HEK293 (cell line): ENCODE data around the gene CSRP2.

Experiments
- BCL11A ChIP-seq: fragments of 450-650 bp; formaldehyde crosslinking; IDR thresholded peaks from 2 replicates; pipeline ENCODE4 v1.5.1; 2016; ENCODE audit warnings: low read depth, missing biosample characterization, missing genetic modification characterization
- GLI2 ChIP-seq: fragments of 450-650 bp; formaldehyde crosslinking; IDR thresholded peaks from 2 replicates; pipeline ENCODE4; 2017; ENCODE audit warnings: missing biosample characterization, missing genetic modification characterization, low read depth, borderline replicate concordance
- OVOL3 ChIP-seq: fragments of 450-650 bp; formaldehyde crosslinking; IDR thresholded peaks from 2 replicates; pipeline ENCODE4 v1.5.1; 2016; ENCODE audit warnings: missing biosample characterization, missing genetic modification characterization
- PATZ1 ChIP-seq: fragments of 450-650 bp; formaldehyde crosslinking; IDR thresholded peaks from 2 replicates; pipeline ENCODE4 v1.5.1; 2016; ENCODE audit warnings: missing biosample characterization, missing genetic modification characterization
- SETDB1 ChIP-seq: IDR thresholded peaks from one replicate; pipeline ENCODE4 v1.6.1; 2017; ENCODE audit warnings: mild to moderate bottlenecking, low read length, moderate library complexity, mixed read lengths; ENCODE audit not compliant: insufficient read length
- TCF7L2 ChIP-seq: IDR thresholded peaks from 2 replicates; pipeline ENCODE4 v1.6.1; 2011; ENCODE audit warnings: low read depth, mild to moderate bottlenecking, inconsistent platforms, low read length, moderate library complexity, borderline replicate concordance
- ZNF133 ChIP-seq: fragments of 450-650 bp; formaldehyde crosslinking; IDR thresholded peaks from 2 replicates; pipeline ENCODE4 v1.5.1; 2016; ENCODE audit warnings: missing biosample characterization, missing genetic modification characterization
- ZNF157 ChIP-seq: fragments of 450-650 bp; formaldehyde crosslinking; IDR thresholded peaks from 2 replicates; pipeline ENCODE4 v1.5.1; 2016; ENCODE audit warnings: missing biosample characterization, missing genetic modification characterization
- ZNF169 ChIP-seq: fragments of 450-650 bp; formaldehyde crosslinking; IDR thresholded peaks from 2 replicates; pipeline ENCODE4 v1.5.1; 2016; ENCODE audit warnings: missing biosample characterization, missing genetic modification characterization
- ZNF274 ChIP-seq, 2 experiments: fragments of 200-500 bp in 1 of 2; fragments of 450-650 bp in 1 of 2; sonication (Bioruptor generic) in 1 of 2; formaldehyde crosslinking in 1 of 2; IDR thresholded peaks; 2 replicates each; pipeline versions ENCODE4 v1.5.1 to v1.6.1; 2014 to 2016; ENCODE audit warnings: borderline replicate concordance in 1 of 2, inconsistent platforms in 1 of 2, low read length in 1 of 2, missing biosample characterization in 1 of 2, missing genetic modification characterization in 1 of 2
- ZNF335 ChIP-seq: fragments of 450-650 bp; formaldehyde crosslinking; conservative IDR thresholded peaks from 2 replicates; pipeline ENCODE4 v1.5.1; 2016; ENCODE audit warnings: missing biosample characterization, missing genetic modification characterization
- ZNF354C ChIP-seq: fragments of 450-650 bp; formaldehyde crosslinking; IDR thresholded peaks from 2 replicates; pipeline ENCODE4 v1.5.1; 2016; ENCODE audit warnings: missing biosample characterization, missing genetic modification characterization, low read depth, borderline replicate concordance
- ZNF510 ChIP-seq: fragments of 450-650 bp; formaldehyde crosslinking; IDR thresholded peaks from 2 replicates; pipeline ENCODE4 v1.5.1; 2018; ENCODE audit warnings: mild to moderate bottlenecking, missing genetic modification characterization, missing biosample characterization; ENCODE audit not compliant: insufficient replicate concordance
- ZNF623 ChIP-seq: fragments of 450-650 bp; formaldehyde crosslinking; IDR thresholded peaks from 2 replicates; pipeline ENCODE4 v1.5.1; 2016; ENCODE audit warnings: missing biosample characterization, missing genetic modification characterization
- ZNF677 ChIP-seq: fragments of 450-650 bp; IDR thresholded peaks from 2 replicates; pipeline ENCODE4 v1.5.0; 2018; ENCODE audit warnings: missing biosample characterization, mild to moderate bottlenecking, missing genetic modification characterization, moderate library complexity
- ZNF707 ChIP-seq: fragments of 450-650 bp; formaldehyde crosslinking; IDR thresholded peaks from 2 replicates; pipeline ENCODE4 v1.5.1; 2016; ENCODE audit warnings: missing biosample characterization, missing genetic modification characterization
- ZNF747 ChIP-seq: fragments of 450-650 bp; formaldehyde crosslinking; IDR thresholded peaks from 2 replicates; pipeline ENCODE4 v1.5.1; 2016; ENCODE audit warnings: missing biosample characterization, missing genetic modification characterization
- ZNF76 ChIP-seq: fragments of 450-650 bp; formaldehyde crosslinking; IDR thresholded peaks from 2 replicates; pipeline ENCODE4; 2016; ENCODE audit warnings: low read depth, missing biosample characterization, missing genetic modification characterization, borderline replicate concordance
- ZNF837 ChIP-seq: fragments of 450-650 bp; formaldehyde crosslinking; IDR thresholded peaks from 2 replicates; pipeline ENCODE4 v1.5.1; 2016; ENCODE audit warnings: missing biosample characterization, missing genetic modification characterization
- ZNF843 ChIP-seq: fragments of 450-650 bp; formaldehyde crosslinking; IDR thresholded peaks from 2 replicates; pipeline ENCODE4 v1.5.1; 2016; ENCODE audit warnings: missing biosample characterization, missing genetic modification characterization
- ZSCAN5A ChIP-seq: fragments of 450-650 bp; formaldehyde crosslinking; IDR thresholded peaks from 2 replicates; pipeline ENCODE4 v1.5.1; 2016; ENCODE audit warnings: missing biosample characterization, missing genetic modification characterization
- TF ChIP-seq, protein P1 (sequence below): fragments of 450-650 bp; formaldehyde crosslinking; conservative IDR thresholded peaks from 2 replicates; pipeline ENCODE4 v1.5.1; 2016; ENCODE audit warnings: low read depth, missing biosample characterization, missing genetic modification characterization
- TF ChIP-seq, protein P2 (sequence below): fragments of 450-650 bp; formaldehyde crosslinking; IDR thresholded peaks from 2 replicates; pipeline ENCODE4 v1.5.1; 2016; ENCODE audit warnings: missing biosample characterization, missing genetic modification characterization
- TF ChIP-seq, protein P3 (sequence below): fragments of 450-650 bp; formaldehyde crosslinking; IDR thresholded peaks from 2 replicates; pipeline ENCODE4 v1.5.1; 2017; ENCODE audit warnings: missing biosample characterization, missing genetic modification characterization
- TF ChIP-seq, protein P4 (sequence below): fragments of 450-650 bp; formaldehyde crosslinking; IDR thresholded peaks from 2 replicates; pipeline ENCODE4 v1.5.1; 2017; ENCODE audit warnings: missing biosample characterization, missing genetic modification characterization

The CSRP2 gene

DNA sequence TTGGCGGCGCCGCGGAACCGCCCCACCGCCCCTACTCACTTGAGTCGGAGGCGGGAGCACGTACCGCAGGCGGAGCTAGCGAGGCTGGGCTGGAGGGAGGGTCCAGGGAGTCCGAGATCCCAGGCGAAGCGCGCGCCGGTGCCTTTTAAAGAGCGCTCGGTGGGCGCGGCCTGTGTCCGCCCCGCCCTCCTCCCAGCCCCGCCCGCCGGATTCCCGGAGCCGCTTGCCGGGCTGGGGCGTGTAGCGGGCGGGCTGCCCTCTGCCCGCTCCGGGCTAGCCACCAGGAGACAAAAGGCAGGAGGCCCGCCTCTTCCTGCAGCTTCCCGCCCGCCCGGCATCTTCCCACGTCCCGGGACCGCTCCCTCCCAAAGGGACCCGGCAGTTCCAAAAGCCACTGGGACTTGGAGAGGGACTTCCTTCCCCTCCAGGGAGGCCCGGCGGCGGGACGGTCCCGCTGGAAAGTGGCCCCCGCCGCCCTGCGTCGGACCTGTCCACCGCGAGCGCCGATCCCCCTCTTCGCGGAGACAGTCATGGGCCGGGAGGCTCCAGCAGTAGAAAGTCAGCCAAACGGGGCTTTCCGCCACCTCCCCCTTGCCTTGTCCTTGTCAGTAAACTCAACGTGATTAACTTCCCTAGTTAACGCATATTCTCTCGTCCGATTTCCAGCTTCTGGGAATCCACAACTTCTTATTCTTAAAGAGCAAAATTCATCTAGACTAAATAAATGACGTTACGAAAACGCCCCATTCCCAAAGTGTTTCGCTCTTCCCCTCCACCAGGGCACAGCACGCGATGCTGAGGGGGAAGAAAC is at the start of gene CSRP2 (continued):
- TF ChIP-seq, protein P1, sequence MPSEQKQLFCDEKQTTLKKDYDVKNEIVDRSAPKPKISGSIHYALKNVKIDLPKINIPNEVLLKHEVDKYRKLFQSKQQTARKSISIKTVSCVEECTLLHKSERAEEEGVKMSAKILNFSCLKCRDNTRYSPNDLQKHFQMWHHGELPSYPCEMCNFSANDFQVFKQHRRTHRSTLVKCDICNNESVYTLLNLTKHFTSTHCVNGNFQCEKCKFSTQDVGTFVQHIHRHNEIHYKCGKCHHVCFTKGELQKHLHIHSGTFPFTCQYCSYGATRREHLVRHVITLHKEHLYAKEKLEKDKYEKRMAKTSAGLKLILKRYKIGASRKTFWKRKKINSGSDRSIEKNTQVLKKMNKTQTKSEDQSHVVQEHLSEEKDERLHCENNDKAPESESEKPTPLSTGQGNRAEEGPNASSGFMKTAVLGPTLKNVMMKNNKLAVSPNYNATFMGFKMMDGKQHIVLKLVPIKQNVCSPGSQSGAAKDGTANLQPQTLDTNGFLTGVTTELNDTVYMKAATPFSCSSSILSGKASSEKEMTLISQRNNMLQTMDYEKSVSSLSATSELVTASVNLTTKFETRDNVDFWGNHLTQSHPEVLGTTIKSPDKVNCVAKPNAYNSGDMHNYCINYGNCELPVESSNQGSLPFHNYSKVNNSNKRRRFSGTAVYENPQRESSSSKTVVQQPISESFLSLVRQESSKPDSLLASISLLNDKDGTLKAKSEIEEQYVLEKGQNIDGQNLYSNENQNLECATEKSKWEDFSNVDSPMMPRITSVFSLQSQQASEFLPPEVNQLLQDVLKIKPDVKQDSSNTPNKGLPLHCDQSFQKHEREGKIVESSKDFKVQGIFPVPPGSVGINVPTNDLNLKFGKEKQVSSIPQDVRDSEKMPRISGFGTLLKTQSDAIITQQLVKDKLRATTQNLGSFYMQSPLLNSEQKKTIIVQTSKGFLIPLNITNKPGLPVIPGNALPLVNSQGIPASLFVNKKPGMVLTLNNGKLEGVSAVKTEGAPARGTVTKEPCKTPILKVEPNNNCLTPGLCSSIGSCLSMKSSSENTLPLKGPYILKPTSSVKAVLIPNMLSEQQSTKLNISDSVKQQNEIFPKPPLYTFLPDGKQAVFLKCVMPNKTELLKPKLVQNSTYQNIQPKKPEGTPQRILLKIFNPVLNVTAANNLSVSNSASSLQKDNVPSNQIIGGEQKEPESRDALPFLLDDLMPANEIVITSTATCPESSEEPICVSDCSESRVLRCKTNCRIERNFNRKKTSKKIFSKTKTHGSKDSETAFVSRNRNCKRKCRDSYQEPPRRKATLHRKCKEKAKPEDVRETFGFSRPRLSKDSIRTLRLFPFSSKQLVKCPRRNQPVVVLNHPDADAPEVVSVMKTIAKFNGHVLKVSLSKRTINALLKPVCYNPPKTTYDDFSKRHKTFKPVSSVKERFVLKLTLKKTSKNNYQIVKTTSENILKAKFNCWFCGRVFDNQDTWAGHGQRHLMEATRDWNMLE (tag by site-specific recombination), result no peak
- TF ChIP-seq BCL11A, result no peak
- TF ChIP-seq OVOL3 (tag by site-specific recombination), result no peak
- no peak for TF ChIP-seq ZNF169 (tag by site-specific recombination)
- no peak for TF ChIP-seq ZNF157 (tag by site-specific recombination)
- TF ChIP-seq ZNF623 (tag by site-specific recombination), result no peak
- TF ChIP-seq, protein P2, sequence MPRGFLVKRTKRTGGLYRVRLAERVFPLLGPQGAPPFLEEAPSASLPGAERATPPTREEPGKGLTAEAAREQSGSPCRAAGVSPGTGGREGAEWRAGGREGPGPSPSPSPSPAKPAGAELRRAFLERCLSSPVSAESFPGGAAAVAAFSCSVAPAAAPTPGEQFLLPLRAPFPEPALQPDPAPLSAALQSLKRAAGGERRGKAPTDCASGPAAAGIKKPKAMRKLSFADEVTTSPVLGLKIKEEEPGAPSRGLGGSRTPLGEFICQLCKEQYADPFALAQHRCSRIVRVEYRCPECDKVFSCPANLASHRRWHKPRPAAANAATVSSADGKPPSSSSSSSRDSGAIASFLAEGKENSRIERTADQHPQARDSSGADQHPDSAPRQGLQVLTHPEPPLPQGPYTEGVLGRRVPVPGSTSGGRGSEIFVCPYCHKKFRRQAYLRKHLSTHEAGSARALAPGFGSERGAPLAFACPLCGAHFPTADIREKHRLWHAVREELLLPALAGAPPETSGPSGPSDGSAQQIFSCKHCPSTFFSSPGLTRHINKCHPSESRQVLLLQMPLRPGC (tag by site-specific recombination), result no peak
- TF ChIP-seq ZNF274 (IDR thresholded peaks at IDR 0.05; ENCODE audit: low read length), result no peak
- TF ChIP-seq ZNF274 (tag by site-specific recombination; IDR thresholded peaks at IDR 0.05; ENCODE audit: borderline replicate concordance), result no peak
- no peak for TF ChIP-seq ZNF354C
- no peak for TF ChIP-seq SETDB1
- TF ChIP-seq, protein P3, sequence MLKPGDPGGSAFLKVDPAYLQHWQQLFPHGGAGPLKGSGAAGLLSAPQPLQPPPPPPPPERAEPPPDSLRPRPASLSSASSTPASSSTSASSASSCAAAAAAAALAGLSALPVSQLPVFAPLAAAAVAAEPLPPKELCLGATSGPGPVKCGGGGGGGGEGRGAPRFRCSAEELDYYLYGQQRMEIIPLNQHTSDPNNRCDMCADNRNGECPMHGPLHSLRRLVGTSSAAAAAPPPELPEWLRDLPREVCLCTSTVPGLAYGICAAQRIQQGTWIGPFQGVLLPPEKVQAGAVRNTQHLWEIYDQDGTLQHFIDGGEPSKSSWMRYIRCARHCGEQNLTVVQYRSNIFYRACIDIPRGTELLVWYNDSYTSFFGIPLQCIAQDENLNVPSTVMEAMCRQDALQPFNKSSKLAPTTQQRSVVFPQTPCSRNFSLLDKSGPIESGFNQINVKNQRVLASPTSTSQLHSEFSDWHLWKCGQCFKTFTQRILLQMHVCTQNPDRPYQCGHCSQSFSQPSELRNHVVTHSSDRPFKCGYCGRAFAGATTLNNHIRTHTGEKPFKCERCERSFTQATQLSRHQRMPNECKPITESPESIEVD (tag by site-specific recombination), result peak; percentile 61
- TF ChIP-seq GLI2 (tag by site-specific recombination), result no peak
- TF ChIP-seq ZNF133 (tag by site-specific recombination), result no peak
- no peak for TF ChIP-seq TCF7L2
- TF ChIP-seq PATZ1 (tag by site-specific recombination), result peak; percentile 89
- TF ChIP-seq ZNF837 (tag by site-specific recombination), result no peak
- TF ChIP-seq, protein P4, sequence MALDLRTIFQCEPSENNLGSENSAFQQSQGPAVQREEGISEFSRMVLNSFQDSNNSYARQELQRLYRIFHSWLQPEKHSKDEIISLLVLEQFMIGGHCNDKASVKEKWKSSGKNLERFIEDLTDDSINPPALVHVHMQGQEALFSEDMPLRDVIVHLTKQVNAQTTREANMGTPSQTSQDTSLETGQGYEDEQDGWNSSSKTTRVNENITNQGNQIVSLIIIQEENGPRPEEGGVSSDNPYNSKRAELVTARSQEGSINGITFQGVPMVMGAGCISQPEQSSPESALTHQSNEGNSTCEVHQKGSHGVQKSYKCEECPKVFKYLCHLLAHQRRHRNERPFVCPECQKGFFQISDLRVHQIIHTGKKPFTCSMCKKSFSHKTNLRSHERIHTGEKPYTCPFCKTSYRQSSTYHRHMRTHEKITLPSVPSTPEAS (tag by site-specific recombination), result no peak
- no peak for TF ChIP-seq ZNF510 (tag by site-specific recombination)
- no peak for TF ChIP-seq ZNF747 (tag by site-specific recombination)
- TF ChIP-seq ZNF76, result 0 out of 2 replicates have a peak, but pooled peaks have one; percentile 31
- no peak for TF ChIP-seq ZNF677 (tag by site-specific recombination)
- no peak for TF ChIP-seq ZNF843
- TF ChIP-seq ZNF335 (tag by site-specific recombination), result peak; percentile 94
- 0 out of 2 replicates have a peak, but pooled peaks have one; percentile 67 for TF ChIP-seq ZSCAN5A (tag by site-specific recombination)
- TF ChIP-seq ZNF707, result no peak
